T-cell (primary cell): ENCODE measurements around the gene BHLHA15. TPM values are rescaled to one million over a fixed set of nuclear protein-coding genes. Genes with fewer than 3 reads are reported as not detected.

Experiments
- ATAC-seq, 4 experiments: fragments of 200-7000 bp in 3 of 4; fragments of 150-1000 bp in 1 of 4; cut with Tn5 transposase; replicated peaks in 1 of 4; 1 replicate in 3 of 4; 2 replicates in 1 of 4; pipeline ENCODE4 v1.10.0; 2021; ENCODE audit warnings: moderate library complexity in 3 of 4, mild to moderate bottlenecking in 2 of 4, moderate number of reproducible peaks in 1 of 4
- CTCF ChIA-PET, 2 donors: fragments of 300-600 bp; sonication (Branson Sonifier 250); formaldehyde crosslinking; loops; one replicate each; lab custom pipeline; 2022; ENCODE audit warnings: antibody characterized with exemption in 2 of 2; lab: Charles Lee
- POLR2A ChIA-PET, 2 donors: fragments of 300-600 bp; sonication (Branson Sonifier 250); formaldehyde crosslinking; loops; one replicate each; lab custom pipeline; 2022; ENCODE audit warnings: antibody characterized with exemption in 2 of 2; lab: Charles Lee
- DNase-seq, 35 experiments: peaks; one replicate each; pipeline versions ENCODE4 v3.0.0 to v3.0.0-alpha.2; 2013 to 2023
- H3K27ac ChIP-seq: one replicate; pipeline ENCODE4 v1.5.1; 2013; ENCODE audit warnings: low read length
- H3K27me3 ChIP-seq, 2 experiments: replicated peaks in 1 of 2; 1 replicate in 1 of 2; 2 replicates in 1 of 2; pipeline versions ENCODE4 v1.6.1 to v1.7.0; 2013; ENCODE audit warnings: low read length in 1 of 2, mixed read lengths in 1 of 2; ENCODE audit not compliant: control insufficient read depth in 2 of 2, insufficient read depth in 2 of 2; ENCODE audit errors: extremely low read depth in 1 of 2
- H3K36me3 ChIP-seq, 2 donors: 1 replicate in 1 of 2; 2 replicates in 1 of 2; pipeline versions ENCODE4 v1.6.1 to v1.7.0; 2013; ENCODE audit warnings: low read length in 1 of 2; ENCODE audit not compliant: control insufficient read depth in 2 of 2, insufficient read depth in 1 of 2; ENCODE audit errors: extremely low read depth in 1 of 2
- H3K4me1 ChIP-seq, 2 experiments: 1 replicate in 1 of 2; 2 replicates in 1 of 2; pipeline versions ENCODE4 v1.6.1 to v1.7.0; 2013; ENCODE audit warnings: low read length in 2 of 2, mixed read lengths in 1 of 2; ENCODE audit not compliant: insufficient read depth in 2 of 2, control insufficient read depth in 1 of 2; ENCODE audit errors: extremely low read depth in 1 of 2
- H3K4me3 ChIP-seq, 2 donors: 1 replicate in 1 of 2; 2 replicates in 1 of 2; pipeline versions ENCODE4 v1.5.1 to v1.7.0; 2013; ENCODE audit warnings: mild to moderate bottlenecking in 2 of 2, low read length in 1 of 2, moderate library complexity in 1 of 2; ENCODE audit not compliant: control insufficient read depth in 1 of 2; ENCODE audit errors: extremely low read depth in 1 of 2
- H3K9me3 ChIP-seq: 2 replicates; pipeline ENCODE4 v1.7.0; 2013
- H3K27ac Mint-ChIP-seq, 2 donors: one replicate each; pipeline ENCODE4 v1.8.0; 2020 to 2021; ENCODE audit warnings: mild to moderate bottlenecking in 2 of 2, mixed read lengths in 2 of 2
- H3K27me3 Mint-ChIP-seq, 2 donors: one replicate each; pipeline ENCODE4 v1.8.0; 2021 to 2022; ENCODE audit warnings: mixed read lengths in 2 of 2
- H3K36me3 Mint-ChIP-seq: one replicate; pipeline ENCODE4 v1.8.0; 2021; ENCODE audit warnings: mixed read lengths
- H3K4me1 Mint-ChIP-seq, 3 donors: one replicate each; pipeline ENCODE4 v1.8.0; 2020 to 2022; ENCODE audit warnings: mixed read lengths in 3 of 3, mild to moderate bottlenecking in 1 of 3
- H3K4me3 Mint-ChIP-seq, 3 donors: one replicate each; pipeline ENCODE4 v1.8.0; 2020 to 2022; ENCODE audit warnings: mild to moderate bottlenecking in 3 of 3, mixed read lengths in 3 of 3, moderate library complexity in 3 of 3
- H3K9me3 Mint-ChIP-seq, 3 donors: one replicate each; pipeline ENCODE4 v1.8.0; 2020 to 2022; ENCODE audit warnings: mixed read lengths in 3 of 3
- WGBS: methylation state at CpG from one replicate; pipeline ENCODE4 v1.1.5; 2013; ENCODE audit warnings: missing lambda C conversion rate; ENCODE audit not compliant: insufficient coverage; 5-methylcytosine and 5-hydroxymethylcytosine counted together
- total RNA-seq, 35 experiments: library from RNA in 6 of 35; stranded (reverse) in 6 of 35; fragments of 120-200 nt in 1 of 35; gene quantifications; one replicate each; pipeline versions ENCODE4 v1.2.1 to v1.2.4 and lab custom pipeline; 2013 to 2026

BHLHA15 gene
- total RNA-seq, 5 donors from 2014 or later (not counting 1 experiment from before 2014, with no cell fraction given), result 0.55 TPM; not detected in 4

DNA sequence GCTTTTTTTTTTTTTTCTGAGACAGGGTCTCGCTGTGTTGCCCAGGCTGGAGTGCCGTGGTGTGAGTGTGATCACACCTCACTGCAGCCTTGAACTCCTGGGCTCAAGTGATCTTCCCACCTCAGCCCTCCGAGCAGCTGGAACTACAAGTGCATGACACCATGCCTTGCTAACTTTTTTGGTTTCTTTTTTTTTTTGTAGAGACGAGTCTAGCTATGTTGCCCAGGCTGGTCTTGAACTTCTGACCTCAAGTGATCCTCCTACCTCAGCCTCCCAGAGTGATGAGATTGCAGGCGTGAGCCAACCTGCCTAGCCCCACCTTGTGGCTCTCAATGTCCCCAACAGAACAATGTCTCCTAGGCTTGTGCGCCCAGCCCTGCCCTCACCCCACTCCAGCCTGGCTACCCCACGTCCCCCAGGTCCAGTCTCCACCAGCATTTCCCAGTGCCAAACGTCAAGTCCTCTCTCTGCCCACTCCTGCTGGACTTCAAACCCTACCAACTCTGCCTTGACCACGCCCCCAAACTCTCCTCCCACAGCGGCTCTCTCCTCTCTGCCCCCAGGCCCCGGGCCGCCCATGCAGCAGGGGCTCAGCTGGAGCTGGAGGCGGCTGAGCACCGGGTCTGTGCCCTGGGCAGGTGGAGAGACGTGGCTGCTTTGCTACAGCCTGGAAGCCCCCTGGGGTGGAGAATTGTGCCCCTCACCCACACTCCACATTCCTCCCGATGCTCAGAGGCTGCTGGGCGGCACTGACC is 18.9 kb downstream of the BHLHA15 start:
- H3K4me1 ChIP-seq, result no peaks in the 10 kb centered on the region
- H3K27me3 ChIP-seq, result no peaks in the 10 kb centered on the region
- no peak overlapping the region for H3K4me3 Mint-ChIP-seq
- no peaks in the 10 kb centered on the region for H3K27me3 Mint-ChIP-seq
- no peak for DNase-seq
- no peaks in the 10 kb centered on the region for H3K9me3 Mint-ChIP-seq
- no peak overlapping the region for H3K27ac ChIP-seq
- ChIA-PET POLR2A (no interaction called here), CTCF (no interaction called here)
- peaks cover 30% of the 10 kb centered on the region for H3K36me3 Mint-ChIP-seq
- no peaks in the 10 kb centered on the region for H3K9me3 ChIP-seq
- no peak overlapping the region for H3K27ac Mint-ChIP-seq
- H3K4me1 Mint-ChIP-seq, result no peaks in the 10 kb centered on the region
- ATAC-seq, result no peak
- H3K4me3 ChIP-seq, result no peak overlapping the region
- peaks cover 34 to 46% of the 10 kb centered on the region in 2 donors for H3K36me3 ChIP-seq
- WGBS, result 87% methylated on average over 8 of the region's 17 CpGs

DNA sequence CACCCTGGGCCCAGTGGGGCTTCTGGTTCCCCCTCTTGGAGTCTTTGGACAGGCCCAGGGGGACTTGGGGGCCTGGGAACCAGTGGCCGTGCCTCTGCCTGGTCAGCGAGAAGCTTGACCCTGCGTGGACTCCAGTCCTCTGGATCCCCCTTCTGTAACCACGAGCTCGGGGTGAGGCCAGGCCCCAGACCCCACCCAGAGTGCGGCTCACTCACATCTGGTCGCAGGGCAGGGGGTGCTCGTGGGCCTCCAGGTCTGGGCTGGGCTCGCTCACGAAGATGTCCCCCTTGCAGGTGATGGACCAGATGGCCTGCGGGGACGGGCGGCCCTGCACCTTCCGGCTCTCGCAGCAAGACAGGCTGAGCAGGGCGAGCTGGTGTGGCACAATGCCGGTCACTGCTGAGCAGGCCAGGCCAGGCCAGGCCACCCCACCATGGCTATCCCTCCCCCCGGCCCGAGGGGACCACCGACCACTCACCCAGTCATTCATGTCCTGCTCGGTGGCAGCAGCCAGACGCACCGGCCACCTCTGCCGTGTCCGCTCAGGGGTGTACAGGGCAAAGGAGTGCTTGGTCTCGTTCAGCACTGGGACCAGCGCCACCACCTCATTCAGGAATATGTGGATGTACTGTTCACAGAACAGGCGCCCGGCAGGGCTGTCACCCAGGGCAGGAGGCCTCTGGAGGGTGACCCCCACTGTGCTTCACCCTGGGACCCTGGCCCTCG is 19.7 kb downstream of the BHLHA15 start:
- H3K36me3 Mint-ChIP-seq, result peaks cover 26% of the 10 kb centered on the region
- H3K36me3 ChIP-seq, result peaks cover 32 to 45% of the 10 kb centered on the region in 2 donors
- no peak overlapping the region for H3K4me3 Mint-ChIP-seq
- no peak overlapping the region for H3K4me3 ChIP-seq
- DNase-seq (no peak), ATAC-seq (no peak)
- no peak overlapping the region for H3K27ac Mint-ChIP-seq
- H3K27me3 ChIP-seq, result no peaks in the 10 kb centered on the region
- 97% methylated on average over 28 of the region's 30 CpGs for WGBS
- H3K4me1 Mint-ChIP-seq, result no peaks in the 10 kb centered on the region
- no peak overlapping the region for H3K27ac ChIP-seq
- H3K9me3 Mint-ChIP-seq, result no peaks in the 10 kb centered on the region
- ChIA-PET POLR2A (interaction anchor here in 1 of 2 donors (0.8 kb wide), 1 partner anchor 13 kb away, joined by 3 read pairs; no protein-coding TSS in a partner anchor), CTCF (no interaction called here)
- no peaks in the 10 kb centered on the region for H3K9me3 ChIP-seq
- no peaks in the 10 kb centered on the region for H3K27me3 Mint-ChIP-seq
- no peaks in the 10 kb centered on the region for H3K4me1 ChIP-seq

DNA sequence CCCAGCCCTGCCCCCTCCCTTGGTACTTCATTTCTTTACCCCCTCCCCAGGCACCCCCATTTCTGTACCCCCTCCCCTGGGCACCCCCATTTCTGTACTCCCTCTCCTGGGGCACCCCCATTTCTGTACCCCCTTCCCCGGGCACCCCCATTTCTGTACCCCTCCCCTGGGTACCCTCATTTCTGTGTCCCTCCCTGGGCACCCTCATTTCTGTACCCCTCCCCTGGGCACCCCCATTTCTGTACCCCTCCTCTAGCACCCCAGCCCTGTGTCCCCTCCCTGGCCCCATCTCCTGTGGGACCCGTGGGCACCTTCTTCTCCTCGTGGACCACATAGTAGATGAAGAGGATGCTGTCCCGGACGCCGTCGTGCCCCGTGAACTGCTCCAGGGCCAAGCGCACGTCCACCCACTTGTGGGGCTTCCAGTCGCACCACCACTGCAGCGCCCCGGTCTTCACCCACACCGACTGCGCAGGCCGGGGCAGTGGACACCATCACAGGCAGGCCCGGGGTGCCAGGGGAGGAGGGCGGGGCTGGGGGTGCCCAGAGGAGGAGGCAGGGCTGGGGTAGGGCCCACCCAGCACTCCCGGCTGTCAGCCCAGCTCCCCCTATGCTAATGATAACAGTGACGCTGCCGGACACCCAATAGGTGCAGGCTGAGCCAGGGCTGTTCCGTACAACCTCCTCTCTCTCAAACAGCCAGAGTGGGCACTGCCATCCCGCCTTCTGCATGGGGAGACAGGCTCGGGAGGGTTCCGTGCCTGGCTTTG is 20.4 kb downstream of the BHLHA15 start:
- CTCF ChIA-PET, result no interaction called here
- Mint-ChIP-seq H3K9me3 (no peaks in the 10 kb centered on the region), H3K4me1 (no peaks in the 10 kb centered on the region), H3K27ac (no peak overlapping the region), H3K27me3 (no peaks in the 10 kb centered on the region), H3K36me3 (peaks cover 22% of the 10 kb centered on the region), H3K4me3 (no peak overlapping the region)
- DNase-seq (no peak), ATAC-seq (no peak)
- H3K9me3 ChIP-seq, result no peaks in the 10 kb centered on the region
- H3K27me3 ChIP-seq, result no peaks in the 10 kb centered on the region
- H3K36me3 ChIP-seq, result peaks cover 38 to 43% of the 10 kb centered on the region in 2 donors
- no peak overlapping the region for H3K4me3 ChIP-seq
- no peaks in the 10 kb centered on the region for H3K4me1 ChIP-seq
- H3K27ac ChIP-seq, result no peak overlapping the region
- 97% methylated on average over 20 of the region's 25 CpGs for WGBS
- POLR2A ChIA-PET, result interaction anchor here in 1 of 2 donors (0.8 kb wide), 1 partner anchor 13 kb away, joined by 3 read pairs; no protein-coding TSS in a partner anchor

DNA sequence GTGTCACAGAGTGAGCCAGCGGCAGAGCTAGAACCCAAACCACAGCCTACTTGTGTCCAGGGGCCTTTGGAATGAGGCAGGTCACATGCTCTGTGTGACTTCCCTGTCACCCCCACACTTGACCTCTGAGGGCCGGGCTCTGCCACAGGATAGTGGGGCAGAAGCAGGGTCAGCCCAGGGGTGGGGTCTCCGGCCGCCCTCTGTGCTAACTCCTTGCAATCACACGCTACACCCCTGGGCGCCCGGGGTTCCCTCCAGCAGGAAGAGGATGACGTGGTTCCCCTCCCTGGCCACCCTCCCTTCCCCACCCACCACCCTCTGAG is 21.0 kb downstream of the BHLHA15 start:
- Histone ChIP-seq H3K9me3 (no peaks in the 10 kb centered on the region), H3K27me3 (no peaks in the 10 kb centered on the region), H3K4me1 (no peaks in the 10 kb centered on the region), H3K4me3 (no peak overlapping the region), H3K36me3 (peaks cover 42 to 47% of the 10 kb centered on the region in 2 donors), H3K27ac (no peak overlapping the region)
- H3K4me1 Mint-ChIP-seq, result no peaks in the 10 kb centered on the region
- ChIA-PET CTCF (no interaction called here), POLR2A (no interaction called here)
- DNase-seq (no peak), ATAC-seq (no peak)
- H3K27ac Mint-ChIP-seq, result no peak overlapping the region
- no peak overlapping the region for H3K4me3 Mint-ChIP-seq
- peaks cover 22% of the 10 kb centered on the region for H3K36me3 Mint-ChIP-seq
- no peaks in the 10 kb centered on the region for H3K9me3 Mint-ChIP-seq
- H3K27me3 Mint-ChIP-seq, result no peaks in the 10 kb centered on the region
- WGBS, result 91% methylated on average over 6 of the region's 8 CpGs

DNA sequence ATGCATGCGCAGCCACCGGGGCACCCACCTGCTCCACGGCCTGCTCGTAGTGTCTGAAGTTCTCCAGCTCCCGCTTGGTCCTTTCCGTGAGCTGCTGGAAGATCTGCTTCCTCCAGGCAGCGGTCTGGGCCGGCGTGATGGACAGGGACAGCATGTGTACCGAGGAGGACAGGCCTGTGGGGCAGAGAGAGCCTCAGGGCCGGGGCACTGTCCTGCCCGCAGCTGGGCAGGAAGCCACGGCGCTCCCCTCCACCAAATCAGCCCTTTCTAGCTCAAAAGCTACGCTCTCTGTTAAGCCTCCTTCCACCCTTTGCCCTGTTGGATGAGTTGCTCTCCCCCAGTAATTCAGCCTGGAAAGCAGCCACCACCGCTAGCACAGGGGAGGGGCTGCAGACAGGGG is 21.6 kb downstream of the BHLHA15 start:
- CTCF ChIA-PET, result no interaction called here
- H3K27ac ChIP-seq, result no peak overlapping the region
- Mint-ChIP-seq H3K27me3 (no peaks in the 10 kb centered on the region), H3K4me3 (no peak overlapping the region), H3K27ac (peak overlapping the region in 1 of 2 donors; percentile 6), H3K9me3 (no peaks in the 10 kb centered on the region), H3K36me3 (peaks cover 19% of the 10 kb centered on the region), H3K4me1 (no peaks in the 10 kb centered on the region)
- H3K27me3 ChIP-seq, result no peaks in the 10 kb centered on the region
- no peak overlapping the region for H3K4me3 ChIP-seq
- peaks cover 38 to 49% of the 10 kb centered on the region in 2 donors for H3K36me3 ChIP-seq
- 96% methylated on average over 8 of the region's 16 CpGs for WGBS
- H3K9me3 ChIP-seq, result no peaks in the 10 kb centered on the region
- no peaks in the 10 kb centered on the region for H3K4me1 ChIP-seq
- no peak for DNase-seq
- no peak for ATAC-seq
- POLR2A ChIA-PET, result no interaction called here

DNA sequence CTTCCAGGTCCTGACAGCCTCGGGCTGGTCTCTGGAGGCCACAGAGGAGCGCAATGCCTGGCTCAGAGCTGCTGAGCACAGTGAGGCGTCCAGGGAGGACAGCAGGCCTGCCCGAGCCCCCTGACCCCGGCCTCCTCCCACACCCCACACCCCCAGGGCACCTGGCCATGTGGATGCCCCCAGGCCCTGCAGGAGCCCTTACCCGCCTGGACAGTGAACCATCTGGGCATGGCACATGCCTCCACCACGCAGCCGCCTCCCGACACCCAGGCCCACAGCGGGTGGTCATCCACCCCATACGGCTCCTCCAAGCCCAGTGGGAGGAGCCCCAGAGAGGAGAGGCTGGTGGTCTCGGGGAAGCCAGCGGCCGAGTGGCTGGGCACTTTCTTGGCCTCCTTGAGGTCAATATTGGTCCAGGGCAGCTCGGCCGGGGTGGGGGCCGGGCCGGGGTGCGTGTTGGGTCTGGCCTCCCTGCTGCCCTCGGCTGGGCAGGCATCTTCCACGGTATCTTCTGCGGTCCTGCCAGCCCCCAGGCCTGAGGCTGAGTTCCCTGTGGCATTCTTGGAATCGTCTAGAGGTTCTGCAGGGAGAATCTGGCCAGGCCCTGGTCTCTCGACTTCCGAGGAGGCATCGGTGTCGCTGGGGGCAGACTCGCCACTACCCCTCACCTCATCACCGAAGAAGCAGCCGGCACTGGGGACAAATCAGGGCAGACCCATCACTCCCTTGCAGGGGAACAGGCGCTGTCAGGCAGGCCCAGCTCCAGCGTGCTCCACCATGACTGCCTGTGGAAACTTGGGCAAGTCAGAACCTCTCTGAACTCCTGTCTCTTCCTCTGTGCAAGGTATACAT is 22.2 kb downstream of the BHLHA15 start:
- ChIA-PET CTCF (no interaction called here), POLR2A (no interaction called here)
- Mint-ChIP-seq H3K36me3 (peaks cover 17% of the 10 kb centered on the region), H3K4me1 (no peaks in the 10 kb centered on the region), H3K27me3 (no peaks in the 10 kb centered on the region), H3K27ac (no peak overlapping the region), H3K9me3 (no peaks in the 10 kb centered on the region), H3K4me3 (no peak overlapping the region)
- Histone ChIP-seq H3K27ac (no peak overlapping the region), H3K36me3 (peaks cover 36 to 54% of the 10 kb centered on the region in 2 donors), H3K27me3 (no peaks in the 10 kb centered on the region), H3K9me3 (no peaks in the 10 kb centered on the region), H3K4me3 (no peak overlapping the region), H3K4me1 (no peaks in the 10 kb centered on the region)
- no peak for DNase-seq
- no peak for ATAC-seq
- 97% methylated on average over 26 of the region's 32 CpGs for WGBS
